ENCODE data around the gene FKBP2. TPM values are rescaled to one million over a fixed set of nuclear protein-coding genes. Genes with fewer than 3 reads are reported as not detected.
A peak's percentile ranks its signal among the peaks of the same experiment; 100 is the strongest.

Gene FKBP2
- total and polyA plus RNA-seq, 8 donors: 37.8 to 344 (median 53.3) TPM

GRCh38 chr11:64249563-64250414 is 8.9 kb downstream of the FKBP2 start:
- H3K4me3 ChIP-seq: no peak overlapping the region
- H3K4me1 ChIP-seq: peaks cover 0 to 8% (median 4%) of the 10 kb centered on the region in 3 donors
- TF ChIP-seq CTCF (IDR thresholded peaks at IDR 0.05): no peak
- no peak for FAIRE-seq
- no peaks in the 10 kb centered on the region for H3K9me3 ChIP-seq
- H3K36me3 ChIP-seq: no peaks in the 10 kb centered on the region
- ATAC-seq: no peak
- no peaks in the 10 kb centered on the region for H3K27me3 ChIP-seq
- no peak for DNase-seq
- WGBS, 2 donors: 86 to 92% methylated on average over 8 of the region's 8 CpGs
- intact Hi-C loops (cut with DNase I): no loop called here
- no peak overlapping the region for H3K27ac ChIP-seq

GRCh38 chr11:64250415-64251015 is 9.6 kb downstream of the FKBP2 start:
- no peaks in the 10 kb centered on the region for H3K36me3 ChIP-seq
- WGBS, 2 donors: 25 to 27% methylated on average over 12 to 13 of the region's 13 CpGs
- H3K4me1 ChIP-seq: peaks cover 0 to 8% (median 4%) of the 10 kb centered on the region in 3 donors
- no peaks in the 10 kb centered on the region for H3K9me3 ChIP-seq
- ATAC-seq (no peak), DNase-seq (no peak), FAIRE-seq (no peak)
- peak overlapping the region in 3 of 4 donors; percentile 20 to 90 (median 56) for H3K4me3 ChIP-seq
- intact Hi-C loops (cut with DNase I): no loop called here
- no peaks in the 10 kb centered on the region for H3K27me3 ChIP-seq
- no peak overlapping the region for H3K27ac ChIP-seq
- no peak for TF ChIP-seq CTCF (IDR thresholded peaks at IDR 0.05)

- FAIRE-seq (no peak), DNase-seq (peak in 5 of 6 donors; percentile 38 to 93 (median 73)), ATAC-seq (peak; percentile 47 to 72 (median 70))
- Histone ChIP-seq H3K4me1 (peaks cover 0 to 8% (median 4%) of the 10 kb centered on the region in 3 donors), H3K4me3 (peak within 1 kb of the TSS; percentile 56 to 90 (median 78)), H3K27me3 (no peaks in the 10 kb centered on the region), H3K36me3 (peaks cover 0 to 3% (median 0%) of the 10 kb centered on the region in 3 donors), H3K9me3 (no peaks in the 10 kb centered on the region), H3K27ac (no peak within 1 kb of the TSS)
- WGBS, 2 donors: 1% methylated on average over 50 to 75 of the region's 75 CpGs
- peak; percentile 55 to 75 (median 74) for TF ChIP-seq CTCF (IDR thresholded peaks at IDR 0.05)
- intact Hi-C loops (cut with DNase I): no loop called here
Measured at GRCh38 chr11:64251016-64251752, 10.3 kb downstream of the FKBP2 start, which contains the start of gene PLCB3. Gene PLCB3, plus strand, starts transcription at chr11:64251530. Its CDS starts 120 bp downstream, at chr11:64251650.

- Histone ChIP-seq H3K9me3 (no peaks in the 10 kb centered on the region), H3K36me3 (peaks cover 0 to 8% (median 0%) of the 10 kb centered on the region in 3 donors), H3K4me3 (peak overlapping the region; percentile 56 to 90 (median 78)), H3K27me3 (no peaks in the 10 kb centered on the region), H3K27ac (no peak overlapping the region), H3K4me1 (peaks cover 0 to 8% (median 4%) of the 10 kb centered on the region in 3 donors)
- intact Hi-C loops (cut with DNase I): no loop called here
- 1 to 2% methylated on average over 18 of the region's 18 CpGs for WGBS, 2 donors
- TF ChIP-seq CTCF (IDR thresholded peaks at IDR 0.05): no peak
- DNase-seq (no peak), FAIRE-seq (no peak), ATAC-seq (no peak)
Measured at GRCh38 chr11:64251753-64252002, 10.8 kb downstream of the FKBP2 start.

Data from pancreas (tissue), 10 donors.